H9 (cell line): ENCODE measurements around the gene LRMDA. TPM values are rescaled to one million over a fixed set of nuclear protein-coding genes. Genes with fewer than 3 reads are reported as not detected.

Source experiments
- DNase-seq: peaks from one replicate; pipeline ENCODE4 v3.0.0-alpha.2; 2017
- H2AFZ ChIP-seq: one replicate; pipeline ENCODE4 v1.6.1; 2013; ENCODE audit warnings: mild to moderate bottlenecking, low read length, control low read depth, moderate library complexity
- H2AK5ac ChIP-seq: 2 replicates; pipeline ENCODE4 v1.6.1; 2013; ENCODE audit warnings: low read length, control low read depth, mixed read lengths; ENCODE audit not compliant: insufficient read length
- H2BK120ac ChIP-seq: one replicate; pipeline ENCODE4 v1.6.1; 2013; ENCODE audit warnings: low read depth, mild to moderate bottlenecking, low read length, control low read depth, inconsistent platforms; ENCODE audit not compliant: poor library complexity, severe bottlenecking
- H2BK12ac ChIP-seq: 2 replicates; pipeline ENCODE4 v1.6.1; 2013; ENCODE audit warnings: low read length, control low read depth, mixed read lengths, low read depth; ENCODE audit not compliant: insufficient read length
- H2BK15ac ChIP-seq: 2 replicates; pipeline ENCODE4 v1.6.1; 2013; ENCODE audit warnings: low read depth, low read length, control low read depth
- H2BK20ac ChIP-seq: one replicate; pipeline ENCODE4 v1.6.1; 2013; ENCODE audit warnings: low read depth, mild to moderate bottlenecking, low read length, control low read depth, inconsistent platforms; ENCODE audit not compliant: poor library complexity, severe bottlenecking
- H2BK5ac ChIP-seq: 2 replicates; pipeline ENCODE4 v1.6.1; 2013; ENCODE audit warnings: low read length, control low read depth, mixed read lengths; ENCODE audit not compliant: insufficient read length
- H3K14ac ChIP-seq: 2 replicates; pipeline ENCODE4 v1.6.1; 2013; ENCODE audit warnings: low read length, control low read depth; ENCODE audit not compliant: insufficient read depth
- H3K18ac ChIP-seq: 2 replicates; pipeline ENCODE4 v1.6.1; 2013; ENCODE audit warnings: low read depth, mild to moderate bottlenecking, mixed read lengths, low read length, control low read depth; ENCODE audit not compliant: insufficient read length
- H3K23ac ChIP-seq: 2 replicates; pipeline ENCODE4 v1.6.1; 2013; ENCODE audit warnings: low read length, control low read depth, mixed read lengths, low read depth; ENCODE audit not compliant: insufficient read length
- H3K23me2 ChIP-seq: 2 replicates; pipeline ENCODE4 v1.6.1; 2013; ENCODE audit warnings: low read depth, mild to moderate bottlenecking, mixed read lengths, low read length, control low read depth; ENCODE audit not compliant: insufficient read length, poor library complexity, severe bottlenecking
- H3K27ac ChIP-seq: 2 replicates; pipeline ENCODE4 v1.5.1; 2013; ENCODE audit warnings: low read length, control low read depth, mixed read lengths, low read depth; ENCODE audit not compliant: insufficient read length
- H3K27me3 ChIP-seq: 2 replicates; pipeline ENCODE4 v1.6.1; 2013; ENCODE audit warnings: low read length, control low read depth, inconsistent platforms; ENCODE audit not compliant: insufficient read depth
- H3K4ac ChIP-seq: 2 replicates; pipeline ENCODE4 v1.6.1; 2013; ENCODE audit warnings: low read depth, mild to moderate bottlenecking, control low read depth, inconsistent platforms, low read length, moderate library complexity
- H3K4me1 ChIP-seq: 2 replicates; pipeline ENCODE4 v1.6.1; 2013; ENCODE audit warnings: low read length, control low read depth, inconsistent platforms; ENCODE audit not compliant: insufficient read depth
- H3K4me2 ChIP-seq: 2 replicates; pipeline ENCODE4 v1.6.1; 2013; ENCODE audit warnings: low read length, control low read depth, mixed read lengths; ENCODE audit not compliant: insufficient read length, insufficient read depth
- H3K56ac ChIP-seq: 2 replicates; pipeline ENCODE4 v1.6.1; 2013; ENCODE audit warnings: low read depth, mild to moderate bottlenecking, mixed read lengths, low read length, control low read depth; ENCODE audit not compliant: insufficient read length
- H3K79me1 ChIP-seq: 2 replicates; pipeline ENCODE4 v1.6.1; 2013; ENCODE audit warnings: low read depth, mild to moderate bottlenecking, moderate library complexity, low read length, control low read depth, inconsistent platforms; ENCODE audit not compliant: insufficient read depth, poor library complexity, severe bottlenecking
- H3K79me2 ChIP-seq: 2 replicates; pipeline ENCODE4 v1.6.1; 2013; ENCODE audit warnings: low read length, control low read depth, inconsistent platforms; ENCODE audit not compliant: insufficient read depth
- H3K9ac ChIP-seq: 2 replicates; pipeline ENCODE4 v1.6.1; 2013; ENCODE audit warnings: low read length, control low read depth, mixed read lengths; ENCODE audit not compliant: insufficient read length; ENCODE audit errors: extremely low read depth
- H3K9me3 ChIP-seq: one replicate; pipeline ENCODE4 v1.6.1; 2013; ENCODE audit warnings: low read depth, low read length, inconsistent platforms; ENCODE audit not compliant: control insufficient read depth
- H3T11ph ChIP-seq: one replicate; pipeline ENCODE4 v1.6.1; 2013; ENCODE audit warnings: mild to moderate bottlenecking, low read length, control low read depth, inconsistent platforms
- H4K20me1 ChIP-seq: one replicate; pipeline ENCODE4 v1.6.1; 2013; ENCODE audit not compliant: control insufficient read depth, insufficient read length, insufficient read depth
- H4K5ac ChIP-seq: 2 replicates; pipeline ENCODE4 v1.6.1; 2013; ENCODE audit warnings: low read depth, mild to moderate bottlenecking, mixed read lengths, low read length, control low read depth; ENCODE audit not compliant: insufficient read length
- H4K8ac ChIP-seq: replicated peaks from 2 replicates; pipeline ENCODE4 v1.6.1; 2013; ENCODE audit warnings: low read length, control low read depth, mixed read lengths, low read depth; ENCODE audit not compliant: insufficient read length
- H4K91ac ChIP-seq: 2 replicates; pipeline ENCODE4 v1.6.1; 2013; ENCODE audit warnings: low read depth, mild to moderate bottlenecking, moderate library complexity, mixed read lengths, low read length, control low read depth; ENCODE audit not compliant: insufficient read length
- H3K27ac Mint-ChIP-seq, 3 experiments: 2 replicates in 2 of 3; 3 replicates in 1 of 3; pipeline ENCODE4 v1.8.0; 2020 to 2021; ENCODE audit warnings: mixed read lengths in 3 of 3, mild to moderate bottlenecking in 1 of 3, moderate library complexity in 1 of 3
- H3K27me3 Mint-ChIP-seq: 2 replicates; pipeline ENCODE4 v1.8.0; 2021; ENCODE audit warnings: low read depth, mild to moderate bottlenecking, moderate library complexity, mixed read lengths
- H3K36me3 Mint-ChIP-seq, 3 experiments: 2 replicates in 2 of 3; 3 replicates in 1 of 3; pipeline ENCODE4 v1.8.0; 2020 to 2021; ENCODE audit warnings: low read depth in 3 of 3, mixed read lengths in 3 of 3; ENCODE audit not compliant: insufficient read depth in 1 of 3
- H3K4me1 Mint-ChIP-seq, 2 experiments: 2 replicates each; pipeline ENCODE4 v1.8.0; 2020; ENCODE audit warnings: mixed read lengths in 2 of 2
- H3K4me3 Mint-ChIP-seq, 2 experiments: 2 replicates in 1 of 2; 3 replicates in 1 of 2; pipeline ENCODE4 v1.8.0; 2020 to 2021; ENCODE audit warnings: mild to moderate bottlenecking in 2 of 2, mixed read lengths in 2 of 2, moderate library complexity in 1 of 2
- H3K9me3 Mint-ChIP-seq, 2 experiments: 2 replicates in 1 of 2; 3 replicates in 1 of 2; pipeline ENCODE4 v1.8.0; 2020; ENCODE audit warnings: mild to moderate bottlenecking in 2 of 2, mixed read lengths in 2 of 2, moderate library complexity in 1 of 2
- WGBS: extraction: QIAGEN DNeasy Blood & Tissue Kit; methylation state at CpG from one replicate; pipeline ENCODE4 v1.1.7; 2013; ENCODE audit warnings: missing lambda C conversion rate, low lambda C conversion rate, mixed read lengths; ENCODE audit not compliant: insufficient read length; ENCODE audit errors: extremely low coverage; 5-methylcytosine and 5-hydroxymethylcytosine counted together
- total RNA-seq: library from RNA; stranded (reverse); gene quantifications from 2 replicates; pipeline ENCODE4 v1.2.1, GENCODE V29; 2021
- TF ChIP-seq, protein P1 (sequence below): fragments of 200-600 bp; sonication (generic); conservative IDR thresholded peaks from 3 replicates; pipeline ENCODE4 v1.8.0; 2021; ENCODE audit warnings: antibody characterized with exemption, mild to moderate bottlenecking

The LRMDA gene
- total RNA-seq, 1 experiment from 2014 or later, result 1.8 TPM

DNA sequence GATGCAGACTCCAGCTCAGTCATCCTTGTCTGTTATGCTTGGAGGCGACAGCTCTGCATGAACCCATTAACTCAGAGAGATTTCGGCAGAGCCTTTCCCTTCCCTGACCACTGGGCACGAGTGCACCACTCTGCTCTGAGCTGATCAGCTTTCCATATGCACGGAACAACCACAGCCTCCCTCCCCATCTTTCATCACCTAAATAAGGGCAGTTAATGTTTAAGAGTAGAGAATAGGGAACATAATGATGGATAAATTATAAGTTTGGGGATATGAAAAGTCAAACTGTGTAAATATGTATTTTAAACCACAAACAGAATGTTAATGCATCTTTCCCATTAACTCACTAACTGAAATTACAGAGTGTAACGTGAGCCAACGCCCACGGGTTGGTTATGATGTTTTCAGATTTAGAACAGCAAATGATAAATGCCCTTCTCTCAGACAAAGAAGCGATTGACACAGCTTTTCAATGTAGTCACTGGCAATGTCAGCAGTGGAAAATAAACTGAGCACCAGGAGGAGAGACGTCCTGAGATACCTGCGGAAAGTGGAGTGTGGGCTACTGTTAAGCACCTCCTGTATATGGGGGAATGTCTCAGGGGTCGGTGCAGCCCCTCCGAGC lies 658.2 kb downstream of the LRMDA start:
- no peak overlapping the region for H4K8ac ChIP-seq
- no peaks in the 10 kb centered on the region for H3K79me2 ChIP-seq
- no peak overlapping the region for H3K4me2 ChIP-seq
- no peaks in the 10 kb centered on the region; the same call in 1 of the 2 replicates for H3K4me1 ChIP-seq
- no peaks in the 10 kb centered on the region for H3K23me2 ChIP-seq
- Mint-ChIP-seq H3K9me3 (peaks cover 0 to 3% of the 10 kb centered on the region in 2 experiments; a peak in 1 of 5 replicates), H3K4me3 (no peak overlapping the region), H3K27me3 (peaks cover 47% of the 10 kb centered on the region), H3K36me3 (peaks cover 0 to 2% (median 0%) of the 10 kb centered on the region in 3 experiments; a peak in 2 of 7 replicates), H3K27ac (no peak overlapping the region), H3K4me1 (peaks cover 9 to 26% of the 10 kb centered on the region in 2 experiments)
- no peak overlapping the region for H2BK20ac ChIP-seq
- no peak overlapping the region for H3K14ac ChIP-seq
- H2BK120ac ChIP-seq, result no peak overlapping the region
- no peak overlapping the region for H3K27ac ChIP-seq
- TF ChIP-seq, protein P1, sequence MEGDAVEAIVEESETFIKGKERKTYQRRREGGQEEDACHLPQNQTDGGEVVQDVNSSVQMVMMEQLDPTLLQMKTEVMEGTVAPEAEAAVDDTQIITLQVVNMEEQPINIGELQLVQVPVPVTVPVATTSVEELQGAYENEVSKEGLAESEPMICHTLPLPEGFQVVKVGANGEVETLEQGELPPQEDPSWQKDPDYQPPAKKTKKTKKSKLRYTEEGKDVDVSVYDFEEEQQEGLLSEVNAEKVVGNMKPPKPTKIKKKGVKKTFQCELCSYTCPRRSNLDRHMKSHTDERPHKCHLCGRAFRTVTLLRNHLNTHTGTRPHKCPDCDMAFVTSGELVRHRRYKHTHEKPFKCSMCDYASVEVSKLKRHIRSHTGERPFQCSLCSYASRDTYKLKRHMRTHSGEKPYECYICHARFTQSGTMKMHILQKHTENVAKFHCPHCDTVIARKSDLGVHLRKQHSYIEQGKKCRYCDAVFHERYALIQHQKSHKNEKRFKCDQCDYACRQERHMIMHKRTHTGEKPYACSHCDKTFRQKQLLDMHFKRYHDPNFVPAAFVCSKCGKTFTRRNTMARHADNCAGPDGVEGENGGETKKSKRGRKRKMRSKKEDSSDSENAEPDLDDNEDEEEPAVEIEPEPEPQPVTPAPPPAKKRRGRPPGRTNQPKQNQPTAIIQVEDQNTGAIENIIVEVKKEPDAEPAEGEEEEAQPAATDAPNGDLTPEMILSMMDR, result no peak
- no peak overlapping the region for H3K56ac ChIP-seq
- no peak overlapping the region for H3K18ac ChIP-seq
- no CpG with 5 or more reads among the region's 12 CpGs for WGBS
- no peak overlapping the region for H2BK12ac ChIP-seq
- no peaks in the 10 kb centered on the region for H3K9me3 ChIP-seq
- no peaks in the 10 kb centered on the region for H4K20me1 ChIP-seq
- no peak overlapping the region for H3K4ac ChIP-seq
- H3T11ph ChIP-seq, result no peak overlapping the region
- no peak overlapping the region for H2BK15ac ChIP-seq
- no peak overlapping the region for H4K5ac ChIP-seq
- H2AK5ac ChIP-seq, result no peak overlapping the region
- H3K9ac ChIP-seq, result no peak overlapping the region
- DNase-seq, result no peak
- H4K91ac ChIP-seq, result no peak overlapping the region
- no peak overlapping the region for H2AFZ ChIP-seq
- H2BK5ac ChIP-seq, result no peak overlapping the region
- no peaks in the 10 kb centered on the region for H3K27me3 ChIP-seq
- no peak overlapping the region for H3K23ac ChIP-seq
- H3K79me1 ChIP-seq, result no peaks in the 10 kb centered on the region
